GM12878 (cell line): ENCODE measurements around the gene RASL10A.

Experiments used
- RFX5 ChIP-seq: IDR thresholded peaks from 2 replicates; pipeline ENCODE4 v1.6.1; 2011; ENCODE audit warnings: low read depth, low read length, improper control_type of control experiment
- ZNF274 ChIP-seq: IDR thresholded peaks from one replicate; pipeline ENCODE4 v1.8.0; 2011; ENCODE audit not compliant: insufficient read length, insufficient read depth
- TF ChIP-seq, protein P1 (sequence below), 3 experiments: IDR thresholded peaks in 2 of 3; conservative IDR thresholded peaks in 1 of 3; 2 replicates each; pipeline ENCODE4 v1.5.1; 2011; ENCODE audit warnings: low read depth in 3 of 3, low read length in 3 of 3, mild to moderate bottlenecking in 3 of 3, control low read depth in 2 of 3, moderate library complexity in 2 of 3, inconsistent platforms in 1 of 3, mixed read lengths in 1 of 3; ENCODE audit not compliant: control insufficient read depth in 2 of 3, insufficient read depth in 1 of 3; ENCODE audit errors: extremely low read depth in 1 of 3

DNA sequence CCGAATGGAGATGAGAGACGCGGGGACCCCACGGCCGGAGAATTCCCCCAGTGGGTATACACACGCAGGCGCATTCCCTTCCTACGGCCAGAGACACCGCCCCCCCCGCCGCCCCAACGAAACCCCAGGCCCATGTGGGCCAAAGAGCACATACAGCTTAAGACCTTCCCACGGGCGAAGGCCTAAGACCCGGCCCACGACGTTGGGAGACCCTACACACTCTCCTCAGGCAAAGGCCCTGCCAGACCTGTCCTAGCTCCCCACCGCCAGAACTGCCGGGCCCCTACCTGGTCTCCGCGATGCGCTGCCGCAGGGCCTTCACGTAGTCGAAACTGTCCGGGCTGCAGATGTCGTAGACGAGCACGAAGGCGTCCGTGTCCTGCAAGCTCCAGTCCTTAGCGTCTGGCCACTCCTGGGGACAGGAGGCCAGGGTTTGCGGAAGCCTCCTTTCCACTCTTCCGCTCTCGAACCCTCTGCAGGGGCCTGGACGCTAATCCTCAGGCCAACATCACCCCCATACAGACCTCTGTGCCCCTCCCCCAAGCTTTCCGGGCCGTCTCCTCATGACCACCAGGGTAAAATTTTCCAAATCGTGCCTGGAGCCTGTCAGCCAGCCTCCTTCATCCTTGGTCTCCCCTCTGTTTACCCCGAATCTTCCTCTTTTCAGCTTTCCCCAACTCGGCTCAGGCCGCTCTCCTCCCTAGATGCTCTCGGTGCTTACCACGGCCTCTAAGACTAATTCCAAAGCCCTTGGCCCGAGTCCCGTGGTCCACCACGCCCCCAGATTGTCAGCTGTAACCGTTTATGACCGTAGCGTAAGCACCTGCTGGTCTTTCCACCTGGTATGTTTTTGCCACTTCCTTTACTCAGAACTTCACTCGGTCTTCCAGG is 1.7 kb downstream of the RASL10A start:
- TF ChIP-seq, protein P1, sequence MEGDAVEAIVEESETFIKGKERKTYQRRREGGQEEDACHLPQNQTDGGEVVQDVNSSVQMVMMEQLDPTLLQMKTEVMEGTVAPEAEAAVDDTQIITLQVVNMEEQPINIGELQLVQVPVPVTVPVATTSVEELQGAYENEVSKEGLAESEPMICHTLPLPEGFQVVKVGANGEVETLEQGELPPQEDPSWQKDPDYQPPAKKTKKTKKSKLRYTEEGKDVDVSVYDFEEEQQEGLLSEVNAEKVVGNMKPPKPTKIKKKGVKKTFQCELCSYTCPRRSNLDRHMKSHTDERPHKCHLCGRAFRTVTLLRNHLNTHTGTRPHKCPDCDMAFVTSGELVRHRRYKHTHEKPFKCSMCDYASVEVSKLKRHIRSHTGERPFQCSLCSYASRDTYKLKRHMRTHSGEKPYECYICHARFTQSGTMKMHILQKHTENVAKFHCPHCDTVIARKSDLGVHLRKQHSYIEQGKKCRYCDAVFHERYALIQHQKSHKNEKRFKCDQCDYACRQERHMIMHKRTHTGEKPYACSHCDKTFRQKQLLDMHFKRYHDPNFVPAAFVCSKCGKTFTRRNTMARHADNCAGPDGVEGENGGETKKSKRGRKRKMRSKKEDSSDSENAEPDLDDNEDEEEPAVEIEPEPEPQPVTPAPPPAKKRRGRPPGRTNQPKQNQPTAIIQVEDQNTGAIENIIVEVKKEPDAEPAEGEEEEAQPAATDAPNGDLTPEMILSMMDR (IDR thresholded peaks at IDR 0.05 in 2 of 3, conservative IDR thresholded peaks at IDR 0.05 in 1 of 3; ENCODE audit: control insufficient read depth in 2 of 3, extremely low read depth in 1 of 3, insufficient read depth in 1 of 3, low read depth in 3 of 3, low read length in 3 of 3): no peak
- TF ChIP-seq ZNF274 (no peak), RFX5 (no peak)
